K562 (cell line): ENCODE results near the gene MAPRE2. TPM values are rescaled to one million over a fixed set of nuclear protein-coding genes. Genes with fewer than 3 reads are reported as not detected.

Experiments used
- ATAC-seq: fragments of 200-7000 bp; cut with Tn5 transposase; 3 replicates; pipeline ENCODE4 v1.9.1; 2020; ENCODE audit warnings: moderate library complexity
- BruUV-seq: library from RNA; stranded (reverse); fragments of 400-500 nt; replicated peaks from 2 replicates; lab custom pipeline; 2021; lab: Mats Ljungman, UMichigan
- CTCF ChIA-PET: fragments of 300-600 bp; formaldehyde crosslinking; extraction: SDS; loops from one replicate; lab custom pipeline; 2021; ENCODE audit warnings: low intra/inter-chr PET ratio; lab: Yijun Ruan, JAX
- POLR2A ChIA-PET: fragments of 300-600, 350-650 bp; sonication (Branson Sonifier 250); formaldehyde crosslinking; extraction: SDS; loops from one replicate; lab custom pipeline; 2021; ENCODE audit warnings: antibody characterized with exemption, inconsistent platforms; lab: Yijun Ruan, JAX
- DNase-seq, 4 experiments: peaks; one replicate each; pipeline versions ENCODE4 v3.0.0 to v3.0.0-alpha.2; 2011 to 2018; ENCODE audit warnings: low spot score in 3 of 4, mixed read lengths in 3 of 4; ENCODE audit errors: extremely low read depth in 1 of 4
- FAIRE-seq: peaks from 2 replicates; lab custom pipeline; 2011; peaks lifted over from hg19 to GRCh38; lab: Jason Lieb, UNC
- H2AFZ ChIP-seq: 2 replicates; pipeline ENCODE4 v1.6.0; 2011; ENCODE audit warnings: low read depth, low read length, control low read depth, inconsistent platforms
- H3K27ac ChIP-seq: fragments of 200-600 bp; 3 replicates; pipeline ENCODE4 v1.8.0; 2011; ENCODE audit warnings: low read depth, mild to moderate bottlenecking, control low read depth, inconsistent platforms, low read length, moderate library complexity, mixed read lengths; ENCODE audit errors: extremely low read depth
- H3K27me3 ChIP-seq, 2 experiments: fragments of 300-600 bp in 1 of 2; 2 replicates in 1 of 2; 3 replicates in 1 of 2; pipeline versions ENCODE4 v1.6.0 to v1.8.0; 2011; ENCODE audit warnings: inconsistent platforms in 2 of 2, low read length in 2 of 2, mild to moderate bottlenecking in 1 of 2, mixed read lengths in 1 of 2, moderate library complexity in 1 of 2; ENCODE audit not compliant: control insufficient read depth in 2 of 2, insufficient read depth in 2 of 2
- H3K36me3 ChIP-seq: fragments of 300-600 bp; 3 replicates; pipeline ENCODE4 v1.8.0; 2011; ENCODE audit warnings: mild to moderate bottlenecking, low read length, inconsistent platforms; ENCODE audit not compliant: control insufficient read depth, insufficient read depth
- H3K4me1 ChIP-seq, 2 experiments: fragments of 200-600 bp in 1 of 2; replicated peaks in 1 of 2; 2 replicates in 1 of 2; 3 replicates in 1 of 2; pipeline versions ENCODE4 v1.5.1 to v1.8.0; 2011; ENCODE audit warnings: inconsistent platforms in 2 of 2, low read length in 2 of 2, mild to moderate bottlenecking in 1 of 2, mixed read lengths in 1 of 2, moderate library complexity in 1 of 2; ENCODE audit not compliant: control insufficient read depth in 2 of 2, insufficient read depth in 2 of 2
- H3K4me2 ChIP-seq: 2 replicates; pipeline ENCODE4 v1.6.1; 2011; ENCODE audit warnings: low read length, control low read depth, inconsistent platforms, mixed read lengths; ENCODE audit not compliant: insufficient read depth
- H3K4me3 ChIP-seq: fragments of 200-600 bp; sonication (generic), shearing (Covaris generic); 2 replicates; pipeline ENCODE4 v1.5.1; 2016; ENCODE audit warnings: control low read depth, inconsistent platforms
- H3K79me2 ChIP-seq: fragments of 200-600 bp; 3 replicates; pipeline ENCODE4 v1.8.0; 2011; ENCODE audit warnings: low read length, inconsistent platforms; ENCODE audit not compliant: control insufficient read depth, insufficient read depth
- H3K9ac ChIP-seq, 2 experiments: 2 replicates each; pipeline versions ENCODE4 v1.6.0 to v1.6.1; 2011; ENCODE audit warnings: low read depth in 2 of 2, low read length in 2 of 2, control low read depth in 1 of 2, inconsistent platforms in 1 of 2, mild to moderate bottlenecking in 1 of 2, mixed read lengths in 1 of 2; ENCODE audit not compliant: insufficient read depth in 1 of 2
- H3K9me1 ChIP-seq: one replicate; pipeline ENCODE4 v1.6.0; 2011; ENCODE audit warnings: inconsistent platforms, mild to moderate bottlenecking, low read length, moderate library complexity; ENCODE audit not compliant: control insufficient read depth, insufficient read depth
- H3K9me3 ChIP-seq: replicated peaks from 2 replicates; pipeline ENCODE4 v1.5.1; 2011; ENCODE audit warnings: low read depth, low read length, inconsistent platforms; ENCODE audit not compliant: control insufficient read depth, insufficient read depth
- H4K20me1 ChIP-seq: replicated peaks from 2 replicates; pipeline ENCODE4 v1.6.1; 2011; ENCODE audit warnings: low read length, inconsistent platforms, mixed read lengths; ENCODE audit not compliant: control insufficient read depth, insufficient read depth
- DACH1 ChIP-seq: fragments of 450-650 bp; IDR thresholded peaks from 2 replicates; pipeline ENCODE4 v1.6.1; 2018; ENCODE audit not compliant: partially characterized antibody
- EP400 ChIP-seq: fragments of 450-650 bp; IDR thresholded peaks from 2 replicates; pipeline ENCODE4 v1.6.1; 2017; ENCODE audit warnings: antibody characterized with exemption, mild to moderate bottlenecking, moderate library complexity
- MCM7 ChIP-seq, 2 experiments: fragments of 450-650 bp; IDR thresholded peaks; 2 replicates each; pipeline ENCODE4 v1.6.1; 2016 to 2018
- PHTF2 ChIP-seq: fragments of 250-450 bp; sonication (Bioruptor Pico); IDR thresholded peaks from 2 replicates; pipeline ENCODE4 v1.5.0; 2021; ENCODE audit warnings: mild to moderate bottlenecking
- RAD21 ChIP-seq, 2 experiments: fragments of 250-450 bp in 1 of 2; fragments of 450-650 bp in 1 of 2; sonication (Bioruptor Pico) in 1 of 2; formaldehyde crosslinking in 1 of 2; IDR thresholded peaks in 1 of 2; conservative IDR thresholded peaks in 1 of 2; 2 replicates each; pipeline versions ENCODE4 v1.4.0 to v1.8.0; 2020 to 2022; ENCODE audit warnings: mild to moderate bottlenecking in 2 of 2, moderate library complexity in 1 of 2
- SAFB ChIP-seq: fragments of 200-400 bp; formaldehyde crosslinking; IDR thresholded peaks from 2 replicates; pipeline ENCODE4 v1.6.1; 2017; ENCODE audit warnings: low read depth, low read length, borderline replicate concordance
- TFAM ChIP-seq: fragments of 250-450 bp; sonication (Bioruptor Pico); conservative IDR thresholded peaks from 2 replicates; pipeline ENCODE4 v1.5.0; 2021; ENCODE audit warnings: mild to moderate bottlenecking, moderate library complexity
- ZNF431 ChIP-seq: sonication (generic); formaldehyde crosslinking; IDR thresholded peaks from 2 replicates; pipeline ENCODE4 v1.8.0; 2022; ENCODE audit warnings: mild to moderate bottlenecking, missing genetic modification reagents
- in situ Hi-C: fragments of 300-500 bp; cut with MboI; formaldehyde crosslinking; loops from 4 replicates; pipeline ENCODE4 v1.15.0; 2018; ENCODE audit warnings: inconsistent platforms, mixed read lengths
- intact Hi-C: fragments of 100-400 bp; cut with micrococcal nuclease; formaldehyde crosslinking; loops from 2 replicates; pipeline ENCODE4 v1.14.2; 2022
- polyA plus RNA-seq, 8 experiments: library from polyadenylated mRNA; depleted of rRNA in 4 of 8; stranded (reverse) in 5 of 8; unstranded in 3 of 8; fragments of >200 nt; fragmentation: Nextera tagmentation in 2 of 8; fragmentation: Illumina TruSeq in 1 of 8; extraction: Ambion mirVana in 2 of 8; extraction: Trizol in 1 of 8; gene quantifications; 2 replicates each; pipeline versions ENCODE4 v1.2.1 to v1.2.3, GENCODE V29; 2011 to 2014; ENCODE audit warnings: inconsistent platforms in 1 of 8, missing spikeins in 1 of 8
- total RNA-seq, 7 experiments: library from RNA; depleted of rRNA in 6 of 7; stranded (reverse); fragments of >200 nt in 6 of 7; fragmentation: Illumina TruSeq in 2 of 7; extraction: Trizol in 2 of 7; gene quantifications; 2 replicates each; pipeline versions ENCODE4 v1.2.1 to v1.2.3, GENCODE V29; 2011 to 2021; ENCODE audit warnings: low replicate concordance in 1 of 7

The MAPRE2 gene
- total and polyA plus RNA-seq, 9 of the 15 experiments (the other 6 are each of a cell fraction or from before 2014, with no cell fraction given): 32.3 to 70.7 (median 40.7) TPM

GRCh38 chr18:35096677-35097011, 55.4 kb downstream of the MAPRE2 start:
- Histone ChIP-seq H3K4me2 (no peak overlapping the region), H3K4me1 (peaks cover 0 to 13% of the 10 kb centered on the region in 2 experiments; a peak in 3 of 5 replicates), H3K9me3 (no peaks in the 10 kb centered on the region), H3K36me3 (peaks cover 6% of the 10 kb centered on the region; the same call in 1 of the 3 replicates), H3K27me3 (no peaks in the 10 kb centered on the region), H3K9me1 (no peaks in the 10 kb centered on the region), H4K20me1 (no peaks in the 10 kb centered on the region), H2AFZ (no peak overlapping the region), H3K27ac (no peak overlapping the region), H3K4me3 (no peak overlapping the region), H3K9ac (no peak overlapping the region), H3K79me2 (no peaks in the 10 kb centered on the region)
- intact Hi-C loops: no loop called here
- ChIA-PET CTCF (no interaction called here), POLR2A (interaction anchor here (0.7 to 1.6 kb wide), 6 partner anchors 8 to 1783 kb away, joined by 3 to 7 read pairs (median 4); no protein-coding TSS in a partner anchor)
- BruUV-seq: no TSS peak
- ATAC-seq (no peak), DNase-seq (no peak), FAIRE-seq (no peak)
- in situ Hi-C loops: no loop called here
- TF ChIP-seq PHTF2 (CRISPR knock-in tag) (no peak), MCM7 (IDR thresholded peaks at IDR 0.05) (peak in 1 of 2 experiments; percentile 95; a peak in 1 of 4 replicates), ZNF431 (CRISPR knock-in tag) (0 out of 2 replicates have a peak, but pooled peaks have one; percentile 23), DACH1 (peak; percentile 97), RAD21 (CRISPR knock-in tag; conservative IDR thresholded peaks at IDR 0.05 in 1 of 2, IDR thresholded peaks at IDR 0.05 in 1 of 2) (no peak), SAFB (peak; percentile 56), TFAM (CRISPR knock-in tag) (no peak), EP400 (0 out of 2 replicates have a peak, but pooled peaks have one; percentile 14)
